Measurements from ENCODE around the gene SENP6. TPM values are rescaled to one million over a fixed set of nuclear protein-coding genes. Genes with fewer than 3 reads are reported as not detected.
A peak's percentile ranks its signal among the peaks of the same experiment; 100 is the strongest.

SENP6 gene
- total and polyA plus RNA-seq, 2 experiments from 2014 or later, result 35.9 to 102 TPM

GRCh38 chr6:75758061-75758460 lies 156.4 kb downstream of the SENP6 start:
- Histone ChIP-seq H3K9me3 (ENCODE audit: low read depth) (no peaks in the 10 kb centered on the region), H3K27me3 (no peaks in the 10 kb centered on the region), H2AFZ (no peak overlapping the region), H3K36me3 (replicated peaks; ENCODE audit: insufficient read depth, low read depth) (no peaks in the 10 kb centered on the region), H3K4me3 (no peak overlapping the region), H3K79me2 (peaks cover 100% of the 10 kb centered on the region), H3K4me2 (no peak overlapping the region), H3K9me2 (replicated peaks; ENCODE audit: insufficient read depth) (no peaks in the 10 kb centered on the region), H3K4me1 (ENCODE audit: insufficient read depth) (peaks cover 25% of the 10 kb centered on the region), H4K20me1 (ENCODE audit: insufficient read depth, poor library complexity, severe bottlenecking) (peaks cover 24% of the 10 kb centered on the region), H3K27ac (no peak overlapping the region)
- no peak for DNase-seq (ENCODE audit: low spot score)
- WGBS (ENCODE audit: low lambda C conversion rate, missing lambda C conversion rate), result 93% methylated on average over 5 of the region's 5 CpGs
- TF ChIP-seq CTCF (IDR thresholded peaks at IDR 0.05; ENCODE audit: poor library complexity) (no peak), EZH2phosphoT487 (IDR thresholded peaks at IDR 0.05; ENCODE audit: low read depth, severe bottlenecking, unreplicated experiment) (no peak)

- H2AFZ ChIP-seq, result no peak overlapping the region
- no peak for DNase-seq (ENCODE audit: low spot score)
- 63% methylated on average over 5 of the region's 5 CpGs for WGBS (ENCODE audit: low lambda C conversion rate, missing lambda C conversion rate)
- H3K4me3 ChIP-seq, result no peak overlapping the region
- TF ChIP-seq CTCF (IDR thresholded peaks at IDR 0.05; ENCODE audit: poor library complexity) (no peak), EZH2 (IDR thresholded peaks at IDR 0.05; ENCODE audit: borderline replicate concordance) (no peak), EZH2phosphoT487 (IDR thresholded peaks at IDR 0.05; ENCODE audit: low read depth, severe bottlenecking, unreplicated experiment) (no peak)
- no peaks in the 10 kb centered on the region for H3K9me3 ChIP-seq (ENCODE audit: low read depth)
- H3K79me2 ChIP-seq, result peaks cover 100% of the 10 kb centered on the region
- peaks cover 27% of the 10 kb centered on the region for H4K20me1 ChIP-seq (ENCODE audit: insufficient read depth, poor library complexity, severe bottlenecking)
- no peak overlapping the region for H3K4me2 ChIP-seq
- H3K4me1 ChIP-seq (ENCODE audit: insufficient read depth), result peaks cover 22% of the 10 kb centered on the region
- H3K27me3 ChIP-seq, result no peaks in the 10 kb centered on the region
- H3K36me3 ChIP-seq (replicated peaks; ENCODE audit: insufficient read depth, low read depth), result no peaks in the 10 kb centered on the region
- no peaks in the 10 kb centered on the region for H3K9me2 ChIP-seq (replicated peaks; ENCODE audit: insufficient read depth)
- H3K27ac ChIP-seq, result no peak overlapping the region
These were observed 157.5 kb downstream of the SENP6 start for GRCh38 chr6:75759207-75759606.

DNA sequence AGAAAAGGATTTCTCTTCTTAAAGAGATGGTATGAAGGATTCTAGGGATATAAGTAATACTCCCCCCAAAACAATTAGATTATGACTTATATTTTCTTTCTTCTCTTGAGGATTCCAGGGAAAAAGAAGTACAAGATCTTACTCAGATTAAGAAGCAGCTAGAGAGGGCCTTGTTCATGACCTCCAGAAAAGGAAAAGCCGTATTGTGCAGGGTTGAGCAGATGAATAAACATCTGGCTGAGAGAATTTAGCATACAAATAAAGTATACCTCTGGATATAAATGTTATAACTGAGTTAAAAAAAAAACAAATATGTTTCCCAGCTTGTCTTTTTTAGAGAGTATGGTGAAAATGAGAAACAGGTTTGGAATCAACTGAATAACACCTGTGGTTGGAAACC lies 158.6 kb downstream of the SENP6 start:
- no peaks in the 10 kb centered on the region for H3K9me2 ChIP-seq (replicated peaks; ENCODE audit: insufficient read depth)
- WGBS (ENCODE audit: low lambda C conversion rate, missing lambda C conversion rate), result 76% methylated on average over 1 of the region's 1 CpG
- no peaks in the 10 kb centered on the region for H3K27me3 ChIP-seq
- H3K27ac ChIP-seq, result peak overlapping the region; percentile 1
- TF ChIP-seq CTCF (IDR thresholded peaks at IDR 0.05; ENCODE audit: poor library complexity) (no peak), EZH2 (IDR thresholded peaks at IDR 0.05; ENCODE audit: borderline replicate concordance) (no peak), EZH2phosphoT487 (IDR thresholded peaks at IDR 0.05; ENCODE audit: low read depth, severe bottlenecking, unreplicated experiment) (no peak)
- no peak overlapping the region for H3K4me3 ChIP-seq
- H3K9me3 ChIP-seq (ENCODE audit: low read depth), result no peaks in the 10 kb centered on the region
- DNase-seq (ENCODE audit: low spot score), result no peak
- peaks cover 22% of the 10 kb centered on the region for H3K4me1 ChIP-seq (ENCODE audit: insufficient read depth)
- peaks cover 100% of the 10 kb centered on the region for H3K79me2 ChIP-seq
- no peak overlapping the region for H3K4me2 ChIP-seq
- H3K36me3 ChIP-seq (replicated peaks; ENCODE audit: insufficient read depth, low read depth), result no peaks in the 10 kb centered on the region
- peaks cover 31% of the 10 kb centered on the region for H4K20me1 ChIP-seq (ENCODE audit: insufficient read depth, poor library complexity, severe bottlenecking)
- H2AFZ ChIP-seq, result no peak overlapping the region

GRCh38 chr6:75761489-75761888 lies 159.8 kb downstream of the SENP6 start:
- TF ChIP-seq CTCF (IDR thresholded peaks at IDR 0.05; ENCODE audit: poor library complexity) (no peak), EZH2phosphoT487 (IDR thresholded peaks at IDR 0.05; ENCODE audit: low read depth, severe bottlenecking, unreplicated experiment) (no peak), EZH2 (IDR thresholded peaks at IDR 0.05; ENCODE audit: borderline replicate concordance) (no peak)
- H3K4me1 ChIP-seq (ENCODE audit: insufficient read depth), result peaks cover 22% of the 10 kb centered on the region
- no peak for DNase-seq (ENCODE audit: low spot score)
- H3K27me3 ChIP-seq, result no peaks in the 10 kb centered on the region
- H3K79me2 ChIP-seq, result peaks cover 100% of the 10 kb centered on the region
- WGBS (ENCODE audit: low lambda C conversion rate, missing lambda C conversion rate), result 93% methylated on average over 1 of the region's 1 CpG
- H3K9me3 ChIP-seq (ENCODE audit: low read depth), result no peaks in the 10 kb centered on the region
- no peaks in the 10 kb centered on the region for H3K9me2 ChIP-seq (replicated peaks; ENCODE audit: insufficient read depth)
- peak overlapping the region; percentile 34 for H3K27ac ChIP-seq
- no peak overlapping the region for H2AFZ ChIP-seq
- no peak overlapping the region for H3K4me3 ChIP-seq
- H4K20me1 ChIP-seq (ENCODE audit: insufficient read depth, poor library complexity, severe bottlenecking), result peaks cover 31% of the 10 kb centered on the region
- no peaks in the 10 kb centered on the region for H3K36me3 ChIP-seq (replicated peaks; ENCODE audit: insufficient read depth, low read depth)
- H3K4me2 ChIP-seq, result no peak overlapping the region

Measured in hepatocyte (in vitro differentiated cells).